ENCODE data around the gene GAGE13.
"Not testable (repeated sequence)": the region's sequence is repeated elsewhere in the genome, so short reads cannot be mapped to it uniquely, and the experiment has no call there.

GAGE13 gene

GRCh38 chrX:49316085-49316484 is 15.3 kb upstream of the GAGE13 start:
- Histone ChIP-seq H3K27me3 (ENCODE audit: insufficient read depth, poor library complexity, severe bottlenecking) (no peaks in the 10 kb centered on the region), H3K4me3 (replicated peaks; ENCODE audit: insufficient read depth, low read length) (no peak overlapping the region), H3K27ac (replicated peaks) (no peak overlapping the region)
- no peak for DNase-seq (ENCODE audit: low read depth in 1 of 2, low spot score in 1 of 2)
- no peak for TF ChIP-seq GABPA (IDR thresholded peaks at IDR 0.05; ENCODE audit: low read depth)
- TF ChIP-seq REST (IDR thresholded peaks at IDR 0.05; ENCODE audit: insufficient replicate concordance, low read depth): no peak

- H3K27ac ChIP-seq (replicated peaks); H3K4me3 ChIP-seq (replicated peaks; ENCODE audit: insufficient read depth, low read length); H3K27me3 ChIP-seq (ENCODE audit: insufficient read depth, poor library complexity, severe bottlenecking); DNase-seq (ENCODE audit: low read depth in 1 of 2, low spot score in 1 of 2): not testable (repeated sequence)
These were observed 9.6 kb upstream of the GAGE13 start, which contains the start of gene GAGE12J for GRCh38 chrX:49321737-49322136. Gene GAGE12J, plus strand, starts transcription at chrX:49322037. Its CDS starts 1,157 bp downstream, at chrX:49323194.

- not testable (repeated sequence) for H3K27me3 ChIP-seq (ENCODE audit: insufficient read depth, poor library complexity, severe bottlenecking); H3K4me3 ChIP-seq (replicated peaks; ENCODE audit: insufficient read depth, low read length)
These were observed 9.1 kb upstream of the GAGE13 start for GRCh38 chrX:49322266-49322665.

GRCh38 chrX:49323735-49324134 is 7.6 kb upstream of the GAGE13 start:
- not testable (repeated sequence) for H3K4me3 ChIP-seq (replicated peaks; ENCODE audit: insufficient read depth, low read length); H3K27ac ChIP-seq (replicated peaks)

More at GRCh38 chrX:49322266-49322665, 9.1 kb upstream of the GAGE13 start:
- not testable (repeated sequence) for DNase-seq (ENCODE audit: low read depth in 1 of 2, low spot score in 1 of 2); H3K27ac ChIP-seq (replicated peaks)

GRCh38 chrX:49330421-49330820 is 961 bp upstream of the GAGE13 start:
- H3K27me3 ChIP-seq (ENCODE audit: insufficient read depth, poor library complexity, severe bottlenecking); H3K4me3 ChIP-seq (replicated peaks; ENCODE audit: insufficient read depth, low read length): not testable (repeated sequence)
- peak in 1 of 2 experiments; percentile 0 for DNase-seq (ENCODE audit: low read depth in 1 of 2, low spot score in 1 of 2)

More at GRCh38 chrX:49323735-49324134, 7.6 kb upstream of the GAGE13 start:
- not testable (repeated sequence) for H3K27me3 ChIP-seq (ENCODE audit: insufficient read depth, poor library complexity, severe bottlenecking); DNase-seq (ENCODE audit: low read depth in 1 of 2, low spot score in 1 of 2)

GRCh38 chrX:49331841-49332240 is 459 bp downstream of the GAGE13 start:
- not testable (repeated sequence) for H3K27me3 ChIP-seq (ENCODE audit: insufficient read depth, poor library complexity, severe bottlenecking); DNase-seq (ENCODE audit: low read depth in 1 of 2, low spot score in 1 of 2); H3K27ac ChIP-seq (replicated peaks); H3K4me3 ChIP-seq (replicated peaks; ENCODE audit: insufficient read depth, low read length)

More at GRCh38 chrX:49330421-49330820, 961 bp upstream of the GAGE13 start:
- not testable (repeated sequence) for H3K27ac ChIP-seq (replicated peaks)

- peak in 1 of 2 experiments; percentile 2 for DNase-seq (ENCODE audit: low read depth in 1 of 2, low spot score in 1 of 2)
- H3K27me3 ChIP-seq (ENCODE audit: insufficient read depth, poor library complexity, severe bottlenecking); H3K4me3 ChIP-seq (replicated peaks; ENCODE audit: insufficient read depth, low read length): not testable (repeated sequence)
These were observed 10.1 kb downstream of the GAGE13 start for GRCh38 chrX:49341449-49341848.

GRCh38 chrX:49344496-49345175 is 13.3 kb downstream of the GAGE13 start:
- peak in 1 of 2 experiments; percentile 15 for DNase-seq (ENCODE audit: low read depth in 1 of 2, low spot score in 1 of 2)
- not testable (repeated sequence) for H3K4me3 ChIP-seq (replicated peaks; ENCODE audit: insufficient read depth, low read length); H3K27me3 ChIP-seq (ENCODE audit: insufficient read depth, poor library complexity, severe bottlenecking); H3K27ac ChIP-seq (replicated peaks)

More at GRCh38 chrX:49341449-49341848, 10.1 kb downstream of the GAGE13 start:
- not testable (repeated sequence) for H3K27ac ChIP-seq (replicated peaks)

- DNase-seq (ENCODE audit: low read depth in 1 of 2, low spot score in 1 of 2): peak in 1 of 2 experiments; percentile 22
- not testable (repeated sequence) for H3K4me3 ChIP-seq (replicated peaks; ENCODE audit: insufficient read depth, low read length); H3K27ac ChIP-seq (replicated peaks); H3K27me3 ChIP-seq (ENCODE audit: insufficient read depth, poor library complexity, severe bottlenecking)
These were observed 14.0 kb downstream of the GAGE13 start for GRCh38 chrX:49345402-49345801.

GRCh38 chrX:49346150-49346549 is 14.8 kb downstream of the GAGE13 start:
- H3K4me3 ChIP-seq (replicated peaks; ENCODE audit: insufficient read depth, low read length); H3K27me3 ChIP-seq (ENCODE audit: insufficient read depth, poor library complexity, severe bottlenecking); H3K27ac ChIP-seq (replicated peaks): not testable (repeated sequence)
- DNase-seq (ENCODE audit: low read depth in 1 of 2, low spot score in 1 of 2): peak in 1 of 2 experiments; percentile 26

Data from HL-60 (cell line).